BLaER1 treated with 17β-estradiol and CSF1 and Interleukin-3, amounts not matched to agents 10 nM and 100 nM (cell line): ENCODE data around the gene AFG1L.

Experiments
- H3K27ac ChIP-seq, 11 experiments: shearing (Covaris generic); formaldehyde crosslinking; 2 replicates each; pipeline ENCODE4 v1.8.1; 2022
- H3K27me3 ChIP-seq, 11 experiments: shearing (Covaris generic); formaldehyde crosslinking; 2 replicates each; pipeline ENCODE4 v1.8.1; 2022
- H3K36me3 ChIP-seq, 11 experiments: shearing (Covaris generic); formaldehyde crosslinking; 2 replicates each; pipeline ENCODE4 v1.8.1; 2022
- H3K4me1 ChIP-seq, 10 experiments: shearing (Covaris generic); formaldehyde crosslinking; 2 replicates each; pipeline ENCODE4 v1.8.1; 2022
- H3K4me2 ChIP-seq, 11 experiments: shearing (Covaris generic); formaldehyde crosslinking; 2 replicates each; pipeline ENCODE4 v1.8.1; 2022
- H3K4me3 ChIP-seq, 10 experiments: shearing (Covaris generic); formaldehyde crosslinking; 2 replicates each; pipeline ENCODE4 v1.8.1; 2022
- H3K9ac ChIP-seq, 11 experiments: shearing (Covaris generic); formaldehyde crosslinking; 2 replicates each; pipeline ENCODE4 v1.8.1; 2022
- H3K9me3 ChIP-seq, 11 experiments: shearing (Covaris generic); formaldehyde crosslinking; replicated peaks in 1 of 11; 2 replicates each; pipeline ENCODE4 v1.8.1; 2022
- H4K20me1 ChIP-seq, 11 experiments: shearing (Covaris generic); formaldehyde crosslinking; 2 replicates each; pipeline ENCODE4 v1.8.1; 2022
- Cebpa-rat ChIP-seq, 11 experiments: shearing (Covaris generic); IDR thresholded peaks; 2 replicates each; pipeline ENCODE4 v1.8.1; 2022

The AFG1L gene

GRCh38 chr6:108355120-108355519, 60.3 kb downstream of the AFG1L start:
- Histone ChIP-seq H3K9ac (no peak overlapping the region), H3K9me3 (no peaks in the 10 kb centered on the region), H3K27ac (no peak overlapping the region), H3K4me2 (no peak overlapping the region), H3K4me3 (no peak overlapping the region), H4K20me1 (no peaks in the 10 kb centered on the region), H3K36me3 (peaks cover 0 to 42% (median 4%) of the 10 kb centered on the region in 11 experiments; a peak in 11 of 22 replicates), H3K4me1 (no peaks in the 10 kb centered on the region), H3K27me3 (no peaks in the 10 kb centered on the region)
- no peak for TF ChIP-seq Cebpa-rat (IDR thresholded peaks at IDR 0.05)

DNA sequence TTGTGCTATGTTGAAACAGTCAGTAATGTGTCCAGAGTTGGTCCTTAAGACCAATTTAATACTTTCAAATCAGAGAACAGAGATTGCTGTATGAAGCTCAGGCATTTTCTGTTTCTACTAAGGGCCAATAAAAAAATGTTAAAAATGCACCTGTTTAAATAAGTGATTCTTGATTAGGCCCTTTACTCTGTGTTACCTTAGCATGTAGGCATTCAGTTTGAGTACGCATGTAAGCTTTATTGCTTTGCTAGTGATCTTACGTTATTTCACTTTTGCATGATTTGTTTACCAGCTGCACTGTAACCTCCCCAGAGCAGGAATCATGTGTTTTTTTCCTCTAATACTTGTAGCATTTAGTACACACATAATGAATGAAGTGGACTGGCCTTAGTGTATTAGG, 61.0 kb downstream of the AFG1L start:
- Histone ChIP-seq H3K4me2 (no peak overlapping the region), H3K9ac (no peak overlapping the region), H3K4me1 (peaks cover 0 to 3% (median under 1%) of the 10 kb centered on the region in 10 experiments; a peak in 9 of 20 replicates), H3K4me3 (no peak overlapping the region), H3K36me3 (peaks cover 0 to 46% (median 7%) of the 10 kb centered on the region in 11 experiments; a peak in 11 of 22 replicates), H3K27me3 (no peaks in the 10 kb centered on the region), H3K9me3 (no peaks in the 10 kb centered on the region), H3K27ac (no peak overlapping the region), H4K20me1 (no peaks in the 10 kb centered on the region)
- no peak for TF ChIP-seq Cebpa-rat (IDR thresholded peaks at IDR 0.05)

GRCh38 chr6:108359901-108360882, 65.3 kb downstream of the AFG1L start:
- Histone ChIP-seq H3K9ac (no peak overlapping the region), H3K4me3 (no peak overlapping the region), H3K9me3 (no peaks in the 10 kb centered on the region), H3K36me3 (peaks cover 0 to 45% (median 9%) of the 10 kb centered on the region in 11 experiments; a peak in 11 of 22 replicates), H3K4me1 (peaks cover 0 to 12% (median 5%) of the 10 kb centered on the region in 10 experiments; a peak in 9 of 20 replicates), H3K4me2 (peak overlapping the region in 2 of 11 experiments; percentile 44 to 53; a peak in 1 of 22 replicates), H3K27me3 (no peaks in the 10 kb centered on the region), H3K27ac (no peak overlapping the region; a peak in 1 of 22 replicates), H4K20me1 (no peaks in the 10 kb centered on the region)
- no peak for TF ChIP-seq Cebpa-rat (IDR thresholded peaks at IDR 0.05)

- Histone ChIP-seq H3K27ac (peak overlapping the region in 3 of 11 experiments; percentile 2 to 32 (median 9); a peak in 3 of 22 replicates), H3K36me3 (peaks cover 0 to 45% (median 9%) of the 10 kb centered on the region in 11 experiments; a peak in 11 of 22 replicates), H3K9me3 (no peaks in the 10 kb centered on the region), H3K9ac (no peak overlapping the region), H3K4me1 (peaks cover 0 to 18% (median 5%) of the 10 kb centered on the region in 10 experiments; a peak in 9 of 20 replicates), H3K4me3 (no peak overlapping the region), H4K20me1 (no peaks in the 10 kb centered on the region), H3K27me3 (no peaks in the 10 kb centered on the region), H3K4me2 (peak overlapping the region in 5 of 11 experiments; percentile 10 to 53 (median 44); a peak in 8 of 22 replicates)
- no peak for TF ChIP-seq Cebpa-rat (IDR thresholded peaks at IDR 0.05)
Measured at GRCh38 chr6:108360919-108361311, 66.1 kb downstream of the AFG1L start.

DNA sequence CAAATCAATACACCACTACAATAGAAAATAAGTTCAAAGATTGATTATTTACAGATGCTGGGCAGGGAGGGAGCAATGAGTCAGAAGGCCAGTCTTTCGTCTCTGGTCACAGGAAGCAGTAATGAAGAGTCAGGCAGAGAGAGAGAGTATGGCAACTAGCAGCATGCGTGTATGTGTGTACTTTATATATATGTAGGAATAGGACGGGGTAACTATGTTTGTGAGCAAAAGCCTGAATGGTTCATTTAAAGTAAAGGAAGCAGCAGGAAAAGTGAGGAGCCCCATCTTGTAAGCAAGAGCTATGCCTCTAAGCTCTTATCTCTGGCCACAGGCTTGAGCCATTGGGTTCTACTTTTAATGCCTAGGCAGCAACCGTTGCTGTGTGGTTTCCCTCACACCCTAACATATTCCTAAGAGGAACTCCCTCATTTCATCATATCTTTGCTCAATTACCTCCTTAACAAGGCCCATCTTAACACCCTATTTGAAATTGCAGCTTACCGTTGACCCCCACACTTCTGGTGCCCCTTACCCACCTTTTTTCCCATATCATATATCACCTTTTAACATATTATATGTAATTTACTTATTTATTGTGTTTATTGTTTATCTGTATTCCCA, 66.6 kb downstream of the AFG1L start:
- Histone ChIP-seq H3K9me3 (no peaks in the 10 kb centered on the region), H3K4me1 (peaks cover 0 to 18% (median 5%) of the 10 kb centered on the region in 10 experiments; a peak in 9 of 20 replicates), H4K20me1 (no peaks in the 10 kb centered on the region), H3K4me2 (peak overlapping the region in 5 of 11 experiments; percentile 10 to 53 (median 44); a peak in 8 of 22 replicates), H3K4me3 (no peak overlapping the region), H3K27ac (peak overlapping the region in 3 of 11 experiments; percentile 2 to 32 (median 9); a peak in 3 of 22 replicates), H3K27me3 (no peaks in the 10 kb centered on the region), H3K9ac (no peak overlapping the region), H3K36me3 (peaks cover 0 to 45% (median 9%) of the 10 kb centered on the region in 11 experiments; a peak in 11 of 22 replicates)
- no peak for TF ChIP-seq Cebpa-rat (IDR thresholded peaks at IDR 0.05)

DNA sequence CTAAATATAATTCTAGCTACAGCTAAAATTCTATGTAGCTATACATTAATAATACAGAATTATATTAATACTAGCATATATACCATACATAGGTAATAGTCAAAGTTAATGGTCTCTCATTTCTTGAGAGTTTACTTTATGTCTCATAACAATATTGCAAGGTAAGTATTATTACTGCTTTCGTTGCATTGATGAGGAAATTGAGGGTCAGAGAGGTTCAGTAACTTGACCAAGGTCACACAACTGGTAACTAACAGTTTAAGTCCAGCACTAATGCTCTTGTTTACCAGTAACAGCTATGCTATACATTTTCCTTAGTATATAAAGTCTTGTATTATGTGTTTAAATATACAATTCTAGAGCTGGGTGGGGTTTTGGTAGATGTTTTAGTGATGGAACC, 67.6 kb downstream of the AFG1L start:
- Histone ChIP-seq H3K4me3 (no peak overlapping the region), H3K9ac (no peak overlapping the region), H3K4me2 (no peak overlapping the region), H3K36me3 (peaks cover 0 to 37% (median 9%) of the 10 kb centered on the region in 11 experiments; a peak in 11 of 22 replicates), H3K27me3 (no peaks in the 10 kb centered on the region), H3K9me3 (no peaks in the 10 kb centered on the region), H3K27ac (no peak overlapping the region), H4K20me1 (no peaks in the 10 kb centered on the region), H3K4me1 (peaks cover 0 to 18% (median 5%) of the 10 kb centered on the region in 10 experiments; a peak in 9 of 20 replicates)
- no peak for TF ChIP-seq Cebpa-rat (IDR thresholded peaks at IDR 0.05)

GRCh38 chr6:108363113-108363512, 68.3 kb downstream of the AFG1L start:
- Histone ChIP-seq H4K20me1 (no peaks in the 10 kb centered on the region), H3K27ac (no peak overlapping the region), H3K4me2 (no peak overlapping the region), H3K4me3 (no peak overlapping the region), H3K4me1 (peaks cover 0 to 18% (median 5%) of the 10 kb centered on the region in 10 experiments; a peak in 9 of 20 replicates), H3K36me3 (peaks cover 0 to 30% (median 8%) of the 10 kb centered on the region in 11 experiments; a peak in 10 of 22 replicates), H3K9ac (no peak overlapping the region), H3K27me3 (no peaks in the 10 kb centered on the region), H3K9me3 (no peaks in the 10 kb centered on the region)
- TF ChIP-seq Cebpa-rat (IDR thresholded peaks at IDR 0.05), result no peak

- no peaks in the 10 kb centered on the region for H4K20me1 ChIP-seq
- no peaks in the 10 kb centered on the region for H3K27me3 ChIP-seq
- H3K9me3 ChIP-seq, result no peaks in the 10 kb centered on the region
- H3K9ac ChIP-seq, result no peak overlapping the region
- H3K4me2 ChIP-seq, result no peak overlapping the region
- no peak overlapping the region for H3K27ac ChIP-seq
- H3K4me1 ChIP-seq, result peaks cover 0 to 18% (median 5%) of the 10 kb centered on the region in 10 experiments; a peak in 9 of 20 replicates
- peaks cover 0 to 22% (median under 1%) of the 10 kb centered on the region in 11 experiments; a peak in 8 of 22 replicates for H3K36me3 ChIP-seq
- H3K4me3 ChIP-seq, result no peak overlapping the region
- TF ChIP-seq Cebpa-rat (IDR thresholded peaks at IDR 0.05), result no peak
Measured at GRCh38 chr6:108363889-108364313, 69.0 kb downstream of the AFG1L start.

DNA sequence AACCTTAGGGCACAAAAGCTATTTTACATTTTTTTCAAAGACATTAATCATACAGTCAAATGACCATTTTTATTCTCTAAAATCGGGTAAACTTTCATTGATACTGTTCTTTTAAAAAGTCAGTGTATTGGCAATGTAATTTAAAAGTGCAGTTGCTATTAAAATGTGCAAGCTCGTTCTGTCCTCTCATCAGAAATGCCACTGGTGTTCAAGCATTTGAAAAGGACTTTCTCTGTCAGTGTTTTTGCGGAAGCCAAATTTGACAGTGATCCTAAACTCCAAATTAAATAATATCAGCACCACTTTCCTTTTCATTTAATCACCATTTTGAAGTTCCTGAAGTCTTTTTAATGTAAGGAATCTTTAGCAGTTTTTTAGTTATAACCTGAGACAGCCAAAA, 69.6 kb downstream of the AFG1L start:
- TF ChIP-seq Cebpa-rat (IDR thresholded peaks at IDR 0.05), result no peak
- Histone ChIP-seq H3K4me1 (peaks cover 0 to 18% (median 5%) of the 10 kb centered on the region in 10 experiments; a peak in 9 of 20 replicates), H3K36me3 (peaks cover 0 to 17% (median 0%) of the 10 kb centered on the region in 11 experiments; a peak in 6 of 22 replicates), H3K27ac (no peak overlapping the region), H3K4me2 (no peak overlapping the region), H4K20me1 (no peaks in the 10 kb centered on the region), H3K27me3 (no peaks in the 10 kb centered on the region), H3K4me3 (no peak overlapping the region), H3K9ac (no peak overlapping the region), H3K9me3 (no peaks in the 10 kb centered on the region)
